HUDEP-2 (cell line): Measurements from ENCODE around the gene MBTPS1.

Experiments
- DNase-seq, 76 experiments: peaks; one replicate each; lab custom pipeline; 2025; ENCODE audit not compliant: unreplicated experiment in 76 of 76; lab: John Stamatoyannopoulos, UW

The MBTPS1 gene

DNA sequence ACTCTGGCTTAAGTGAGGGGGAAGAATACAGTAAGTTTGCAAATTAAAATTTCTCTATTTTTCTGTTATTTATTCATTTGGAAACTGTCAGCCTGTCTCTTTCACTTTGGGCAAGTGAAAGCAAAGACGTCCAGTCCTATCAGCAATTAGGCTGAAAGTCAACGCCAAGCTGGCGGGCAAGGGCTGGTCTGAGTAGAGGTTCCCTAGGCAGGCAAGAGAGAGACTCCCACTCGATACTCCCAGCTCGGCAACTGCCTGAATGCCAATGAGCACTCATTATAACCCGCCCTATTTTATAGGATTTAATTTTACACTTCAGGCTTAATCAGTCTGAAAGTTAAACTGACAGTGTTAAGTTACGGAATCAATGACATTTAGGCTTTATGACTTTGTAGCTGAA lies 59.8 kb downstream of the MBTPS1 start:
- no peak for DNase-seq

DNA sequence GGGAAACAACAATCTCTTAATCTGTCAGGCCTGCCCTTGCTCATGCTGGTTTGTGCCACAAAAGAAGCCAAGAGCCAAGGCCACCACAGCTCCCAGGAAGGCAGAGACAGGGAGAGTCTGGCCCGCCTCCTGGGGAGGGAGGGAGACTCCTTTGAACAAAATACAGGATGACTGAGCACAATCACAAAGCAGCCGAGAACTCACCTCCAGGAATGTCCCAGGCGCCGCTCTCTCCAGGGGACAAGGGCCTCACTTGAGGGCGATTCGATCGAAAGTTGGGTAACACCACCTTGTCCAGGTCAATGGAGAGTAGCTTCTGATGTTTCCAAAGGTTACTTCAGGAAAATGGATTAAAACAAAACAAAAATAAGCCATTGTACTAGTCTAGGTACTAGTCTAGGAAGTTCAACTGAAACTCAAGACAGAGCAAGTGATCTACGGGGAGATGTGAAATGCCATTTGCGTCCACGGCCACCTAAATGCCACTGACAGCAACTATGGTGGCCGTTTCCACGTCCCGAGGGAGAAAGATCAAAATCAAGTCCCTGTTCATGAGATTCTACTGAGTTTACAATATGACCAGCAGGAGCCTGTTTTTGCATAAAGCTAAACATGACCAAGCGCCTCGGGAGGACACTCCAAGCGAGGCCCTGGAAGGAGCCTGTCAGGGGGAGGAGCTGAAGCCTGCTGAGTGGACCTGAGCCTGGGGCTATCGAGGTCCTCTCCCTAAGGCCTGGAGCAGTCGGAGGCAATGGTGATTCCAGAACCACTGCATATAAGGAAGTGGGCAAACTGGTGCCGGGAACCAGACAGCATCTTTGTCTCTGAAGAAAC lies 60.7 kb downstream of the MBTPS1 start:
- no peak for DNase-seq

DNA sequence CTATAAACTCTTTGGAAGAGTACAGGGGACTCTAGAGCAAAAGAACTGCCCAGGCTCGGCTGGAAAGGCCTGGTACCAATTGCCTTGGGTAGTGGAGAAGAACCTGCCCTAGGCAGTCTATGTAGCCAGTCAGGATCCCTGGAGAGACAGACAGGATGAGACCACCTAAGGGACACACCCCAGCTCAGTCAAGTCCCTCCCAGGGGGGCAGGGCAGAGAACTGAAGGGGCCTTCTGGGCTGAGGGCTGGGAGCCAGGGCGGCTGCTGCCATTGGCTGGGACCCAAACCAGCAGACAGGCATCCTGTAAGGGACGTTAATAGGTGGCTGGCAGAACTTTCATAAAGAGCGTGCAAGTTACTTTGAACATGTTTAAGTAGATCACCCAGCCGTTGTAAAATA lies 61.4 kb downstream of the MBTPS1 start:
- DNase-seq, result no peak

DNA sequence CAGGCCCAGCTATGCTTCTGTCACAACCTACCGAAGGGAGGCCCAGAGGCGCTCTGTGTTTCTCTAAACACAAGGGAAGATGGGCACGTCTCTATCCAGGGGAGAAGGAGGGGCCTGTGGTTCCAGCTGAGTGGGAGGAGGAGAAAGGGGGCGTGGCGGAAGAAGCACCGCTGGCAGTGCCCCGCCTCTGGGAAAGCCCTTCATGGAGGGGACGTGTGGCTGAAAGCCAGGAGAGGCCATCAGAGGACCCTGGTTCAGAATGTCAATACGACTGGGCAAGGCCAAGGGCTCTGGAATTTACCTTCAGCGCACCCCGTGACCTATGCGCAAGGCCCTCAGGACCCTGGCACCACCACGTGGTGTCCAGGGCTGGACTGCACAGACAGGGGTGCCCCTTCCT lies 61.8 kb downstream of the MBTPS1 start:
- DNase-seq, result no peak

DNA sequence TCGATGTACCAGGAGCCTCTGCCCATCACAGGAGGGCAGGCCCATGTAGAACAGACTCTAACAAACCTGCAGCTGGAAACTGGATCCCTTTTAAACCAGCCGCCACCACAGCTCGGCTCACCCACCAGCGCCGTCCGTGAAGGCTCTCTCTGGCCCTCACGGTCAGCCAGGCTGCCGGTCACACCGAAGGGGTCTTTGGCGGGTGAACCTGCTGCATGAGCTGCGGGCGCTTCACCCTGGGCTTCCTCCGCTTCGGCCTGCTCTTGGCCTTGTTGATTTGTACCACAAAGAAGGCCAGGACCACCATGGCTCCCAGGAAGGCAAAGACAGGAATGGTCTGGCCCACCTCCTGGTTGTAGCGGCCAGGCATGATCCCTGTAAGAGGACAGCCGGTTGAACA lies 62.5 kb downstream of the MBTPS1 start:
- no peak for DNase-seq

DNA sequence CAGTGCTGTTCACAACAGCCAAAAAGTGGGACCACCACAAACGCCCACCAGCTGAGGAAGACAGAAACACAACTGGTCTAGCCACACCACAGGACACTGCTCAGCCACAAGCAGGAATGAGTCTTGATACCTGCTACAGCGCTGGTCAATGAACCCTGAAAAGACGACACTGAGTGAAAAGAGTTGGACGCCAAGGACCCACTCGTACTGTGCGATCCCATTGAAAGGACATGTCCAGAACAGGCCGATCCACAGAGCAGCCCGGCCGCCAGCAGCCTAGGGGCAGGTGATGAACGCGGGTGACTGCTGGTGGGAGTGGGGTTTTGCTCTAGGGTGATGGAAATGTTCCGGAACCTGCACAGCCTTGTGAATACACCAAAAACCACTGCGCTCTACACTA lies 63.5 kb downstream of the MBTPS1 start:
- DNase-seq, result no peak

DNA sequence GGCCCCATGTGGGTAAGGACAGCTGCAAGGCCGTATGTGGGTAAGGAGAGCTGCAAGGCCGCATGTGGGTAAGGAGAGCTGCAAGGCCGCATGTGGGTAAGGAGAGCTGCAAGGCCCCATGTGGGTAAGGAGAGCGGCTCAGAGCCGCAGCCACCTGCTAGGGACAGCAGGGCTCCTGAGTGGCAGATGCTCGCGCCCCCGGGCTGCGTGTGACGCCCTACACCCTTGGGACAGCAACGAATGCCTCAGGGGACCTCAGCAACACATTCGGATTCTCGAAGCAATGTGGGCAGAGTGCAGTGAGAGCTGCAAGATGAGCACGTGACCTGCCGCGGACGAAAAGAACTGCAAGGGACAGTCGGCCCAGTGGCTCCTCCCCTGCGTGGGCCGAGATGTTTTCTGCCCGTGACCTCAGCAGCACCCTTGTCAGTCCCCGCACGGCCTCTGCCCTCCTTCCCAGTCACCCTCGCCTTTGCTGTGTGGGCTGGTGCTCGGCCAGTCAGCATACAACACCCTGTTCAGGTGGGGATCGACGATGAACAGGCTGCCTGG lies 64.6 kb downstream of the MBTPS1 start:
- DNase-seq, result no peak

DNA sequence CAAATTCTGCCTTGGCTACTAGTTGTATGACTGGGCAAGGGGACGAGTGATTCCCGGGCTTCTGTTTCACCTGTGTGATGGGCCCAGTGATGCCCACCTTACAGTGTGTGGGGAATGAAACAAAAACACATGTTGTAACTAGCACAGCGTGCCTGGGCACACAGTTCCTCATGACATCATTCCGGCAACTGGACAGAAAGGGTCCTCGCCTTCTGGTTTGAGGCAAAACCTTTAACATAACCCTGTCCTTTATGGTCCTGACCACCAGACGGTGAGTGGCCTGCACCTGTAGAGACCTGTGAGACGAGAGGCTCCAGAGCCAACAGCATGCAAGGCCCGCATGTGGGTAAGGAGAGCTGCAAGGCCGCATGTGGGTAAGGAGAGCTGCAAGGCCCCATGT lies 66.4 kb downstream of the MBTPS1 start:
- no peak for DNase-seq

DNA sequence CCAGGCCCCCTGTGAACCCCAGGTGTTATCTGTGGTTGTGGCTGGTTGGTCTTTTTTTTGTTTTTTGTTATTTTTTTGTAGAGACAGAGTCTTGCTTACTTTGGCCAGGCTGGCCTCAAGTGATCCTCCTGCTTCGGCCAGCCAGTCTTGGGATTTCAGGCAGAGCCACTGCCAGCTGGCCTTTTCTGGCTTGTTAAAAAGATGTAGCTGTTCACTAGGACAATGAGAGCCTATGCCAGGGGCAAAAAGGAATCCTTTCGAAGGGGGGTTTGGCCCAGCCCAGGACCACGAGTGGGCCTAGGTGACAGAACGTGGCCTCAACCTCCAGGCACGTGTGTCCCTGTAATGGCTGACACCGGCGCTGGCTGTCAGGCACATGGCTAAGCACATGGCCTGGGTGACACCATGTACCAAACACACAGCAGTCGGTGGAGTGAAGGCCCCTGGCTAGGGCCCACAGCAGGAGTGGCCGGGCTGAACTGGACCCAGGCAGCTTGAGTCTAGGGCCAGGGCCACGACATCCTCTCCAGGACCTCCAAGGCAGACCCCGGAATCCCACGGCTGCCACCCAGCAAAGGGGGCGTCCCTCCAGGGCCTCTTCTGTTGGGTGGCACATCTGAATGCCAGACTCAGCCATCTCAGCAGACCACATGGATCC lies 67.2 kb downstream of the MBTPS1 start:
- DNase-seq, result no peak

DNA sequence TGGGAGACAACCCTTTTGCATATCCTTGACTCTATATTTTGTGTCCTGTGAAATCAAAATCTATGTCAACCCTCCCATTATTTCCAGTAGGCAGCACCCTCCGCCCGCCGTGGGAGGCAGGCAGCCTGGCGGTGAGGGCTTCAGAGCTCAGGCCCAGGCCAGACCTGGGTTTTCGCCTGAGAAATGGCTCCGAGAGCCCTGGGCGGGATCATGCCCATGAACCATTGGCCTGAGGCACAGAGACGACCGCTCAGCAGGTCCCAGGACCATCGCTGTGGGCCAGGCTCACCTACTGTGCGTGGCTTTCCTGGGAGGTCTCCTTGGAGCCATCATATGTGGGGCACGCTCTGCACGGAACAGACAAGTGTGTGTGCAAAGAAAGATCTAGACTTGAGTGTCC lies 67.9 kb downstream of the MBTPS1 start:
- DNase-seq, result no peak

DNA sequence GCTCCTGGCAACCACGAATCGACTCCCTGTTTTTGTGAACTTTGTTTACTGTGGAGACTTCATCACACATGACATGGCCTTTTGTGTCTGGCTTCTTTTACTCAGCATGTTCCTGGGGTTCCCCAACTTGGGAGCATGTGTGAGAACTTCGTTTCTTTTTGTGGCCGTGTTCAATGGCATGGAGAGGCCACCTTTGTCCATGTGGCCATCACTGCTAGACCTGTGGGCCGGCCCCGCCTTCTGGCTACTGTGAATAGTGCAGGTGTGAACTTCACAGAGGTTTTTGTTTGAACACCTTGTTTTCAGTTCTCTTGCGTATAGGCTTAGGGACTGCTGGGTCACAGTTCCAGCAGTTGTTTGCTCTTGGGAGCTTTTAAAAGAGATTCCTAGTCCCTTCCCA lies 68.5 kb downstream of the MBTPS1 start:
- DNase-seq, result no peak

DNA sequence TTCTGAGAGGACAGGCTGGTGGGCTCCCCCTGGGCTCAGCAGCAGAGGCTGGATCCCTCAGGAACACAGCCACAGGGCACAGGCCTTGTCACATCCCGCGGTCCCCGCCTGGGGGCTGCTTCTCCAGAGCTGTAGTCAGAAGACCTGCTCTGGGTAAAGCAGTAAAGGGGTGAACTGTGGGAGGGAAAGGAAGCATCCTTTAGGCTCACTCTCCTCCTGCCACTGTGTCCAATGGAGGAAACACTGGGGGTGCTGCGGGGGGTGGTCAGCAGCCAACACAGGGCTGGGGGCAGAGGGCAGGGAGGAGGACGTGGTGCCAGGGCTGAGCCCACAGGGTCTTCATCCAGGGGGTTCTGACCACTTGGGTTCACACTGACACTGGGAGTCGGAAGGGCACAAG lies 69.1 kb downstream of the MBTPS1 start:
- no peak for DNase-seq

DNA sequence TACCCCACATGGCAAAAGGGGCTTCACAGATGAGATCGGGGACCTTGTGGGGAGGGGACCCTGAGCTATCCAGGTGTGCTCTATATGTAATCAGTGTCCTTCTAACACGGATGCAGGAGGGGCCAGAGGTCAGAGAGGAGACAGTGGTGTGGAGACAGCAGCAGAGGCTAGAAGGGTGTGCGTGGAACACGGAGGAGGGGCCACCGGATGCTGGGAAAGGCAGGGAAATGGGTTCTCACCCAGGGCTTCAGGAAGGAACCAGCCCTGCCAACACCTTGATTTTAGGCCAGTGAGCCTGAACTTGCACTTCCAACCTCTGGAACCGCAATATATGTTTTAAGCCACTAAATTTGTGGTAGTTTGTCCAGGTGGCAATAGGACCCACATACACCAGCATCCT lies 69.5 kb downstream of the MBTPS1 start:
- no peak for DNase-seq

DNA sequence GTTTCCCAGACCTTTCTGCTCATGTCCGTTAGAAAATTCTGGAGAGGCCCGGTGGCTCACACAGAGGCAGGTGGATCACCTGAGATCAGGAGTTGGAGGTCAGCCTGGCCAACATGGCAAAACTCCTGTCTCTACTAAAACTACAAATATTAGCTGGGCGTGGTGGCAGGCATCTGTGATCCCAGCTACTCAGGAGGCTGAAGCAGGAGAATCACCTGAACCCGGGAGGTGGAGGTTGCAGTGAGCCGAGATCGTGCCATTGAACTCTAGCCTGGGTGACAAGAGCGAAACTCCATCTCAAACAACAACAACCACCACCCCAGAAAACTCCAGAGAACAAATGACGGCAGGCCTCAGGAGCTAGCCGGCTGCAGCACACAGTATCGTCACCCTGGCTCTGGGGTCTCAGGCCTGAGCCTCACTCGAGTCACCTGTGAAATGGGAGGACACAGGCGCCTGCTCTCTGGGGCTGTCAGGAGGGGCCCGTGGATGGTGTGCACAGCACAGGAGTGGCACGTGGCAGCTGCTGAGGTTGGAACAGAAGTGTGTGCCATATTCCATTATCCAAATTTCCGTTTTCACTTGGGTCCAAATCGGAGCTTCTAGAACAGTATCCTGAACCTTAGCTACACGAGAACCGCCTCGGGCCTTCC lies 70.8 kb downstream of the MBTPS1 start:
- no peak for DNase-seq

DNA sequence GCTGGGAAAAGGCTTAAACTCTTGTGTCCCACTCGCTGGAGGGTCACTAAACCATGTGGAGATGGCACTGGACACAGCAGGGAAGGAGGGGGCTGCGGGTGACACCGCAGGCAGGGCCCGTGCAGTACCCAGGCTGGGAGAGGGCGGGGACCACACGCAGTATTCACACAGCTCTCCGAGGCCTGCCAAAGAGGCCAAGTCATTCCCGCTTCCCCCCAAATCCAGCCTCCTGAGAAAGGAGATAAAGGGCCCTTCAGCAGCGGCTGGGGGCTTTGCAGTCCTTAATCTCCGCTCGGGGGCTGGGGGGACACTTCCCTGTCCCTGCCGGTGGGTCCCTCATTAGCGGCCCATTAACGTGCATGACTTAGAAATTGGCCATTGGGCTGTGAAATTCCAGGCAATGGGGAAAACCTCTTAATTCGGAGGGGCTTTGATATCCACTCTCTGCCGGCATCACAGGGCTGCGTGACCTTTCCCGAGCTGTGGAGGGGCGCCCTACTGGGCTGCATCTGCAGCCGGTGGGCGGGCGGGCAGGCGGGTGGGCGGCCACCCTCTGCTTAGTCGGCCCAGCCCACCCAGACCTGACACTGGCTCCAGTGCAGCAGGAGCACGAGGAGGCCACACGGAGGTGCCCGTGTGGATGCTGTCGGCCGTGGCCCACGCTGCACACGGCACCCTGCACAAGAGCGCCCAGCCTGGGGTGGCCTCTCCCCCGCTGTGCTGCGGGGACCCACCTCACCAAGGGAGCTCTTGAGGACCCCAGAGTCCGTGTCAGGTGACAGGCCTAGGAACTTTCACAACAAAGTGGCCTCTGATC lies 71.5 kb downstream of the MBTPS1 start:
- DNase-seq, result no peak

DNA sequence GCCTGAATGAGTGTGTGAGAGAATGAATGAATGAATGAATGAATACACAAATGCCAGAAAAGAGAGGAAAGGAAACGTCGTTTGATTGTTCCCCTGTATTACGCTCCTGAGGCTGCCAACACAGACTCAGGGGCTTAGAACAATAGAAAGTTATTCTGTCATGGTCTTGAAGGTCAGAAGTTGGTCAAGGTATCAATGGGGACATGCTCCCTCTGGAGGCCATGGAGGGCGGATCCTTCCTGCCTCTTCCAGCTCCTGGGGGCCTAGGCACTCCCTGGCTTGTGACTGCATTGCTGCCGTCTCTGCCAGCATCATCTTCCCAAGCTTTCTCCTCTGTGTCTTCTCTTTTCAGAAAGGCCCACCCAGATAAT lies 72.6 kb downstream of the MBTPS1 start:
- peak in 7 of 76 experiments; percentile 1 to 25 (median 8) for DNase-seq

DNA sequence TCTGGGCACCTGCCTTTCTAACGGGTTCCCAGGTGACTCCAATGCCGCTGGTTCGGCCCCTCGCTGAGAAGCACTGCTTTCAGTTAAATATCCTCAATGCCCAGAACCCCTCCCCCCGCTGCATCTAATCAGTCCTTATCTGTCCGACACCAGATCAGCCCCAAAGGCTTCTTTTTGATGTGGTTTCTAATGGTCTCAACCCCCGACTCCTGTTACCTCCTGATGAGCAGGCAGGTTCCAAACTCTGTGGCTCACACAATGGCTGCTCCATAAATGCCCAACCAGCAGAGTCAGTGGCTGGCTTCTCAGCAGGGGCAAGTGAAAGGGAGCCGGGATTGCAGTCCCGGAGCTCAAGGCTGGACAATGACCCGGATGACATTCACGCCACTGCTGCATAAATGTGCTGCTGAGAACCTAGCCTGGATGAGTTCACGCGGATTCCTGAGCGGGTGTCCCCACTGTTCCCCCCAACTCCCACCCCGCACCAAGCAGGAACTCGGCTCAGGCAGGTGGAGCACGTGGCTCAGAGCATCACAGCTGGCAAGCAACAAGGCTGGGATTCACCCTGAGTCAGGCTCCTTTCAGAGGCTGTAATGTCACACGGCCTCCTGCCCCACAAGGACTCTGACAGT lies 73.1 kb downstream of the MBTPS1 start:
- peak in 50 of 76 experiments; percentile 6 to 76 (median 34) for DNase-seq

DNA sequence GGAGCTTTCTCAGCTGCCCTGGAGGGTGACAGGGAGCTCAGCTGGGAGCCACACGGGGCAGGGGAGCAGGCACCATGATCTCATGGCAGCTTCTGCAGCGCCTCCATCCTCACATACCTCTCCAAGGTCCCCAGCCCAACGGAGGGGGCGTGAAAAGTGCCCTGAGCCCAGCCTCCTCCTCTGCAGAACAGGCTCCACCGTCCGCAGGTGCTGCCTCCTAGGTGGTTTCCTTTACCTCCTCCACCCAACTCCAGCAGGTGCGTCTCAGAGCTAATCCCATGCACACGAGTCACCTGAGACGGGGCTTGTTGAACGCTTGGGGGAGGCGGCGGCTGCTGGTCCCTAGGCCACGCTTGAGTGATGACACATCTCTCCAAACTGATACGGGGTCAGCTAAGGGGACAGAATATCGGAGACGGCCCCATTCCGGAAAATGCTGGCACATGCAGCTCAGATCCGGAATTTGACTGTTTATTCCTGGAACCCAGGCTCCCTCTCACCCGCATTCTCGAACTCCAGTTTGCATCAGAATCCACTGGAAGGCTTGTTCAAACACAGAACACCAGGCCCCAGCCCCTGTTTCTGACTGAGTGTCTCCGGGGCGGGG lies 73.8 kb downstream of the MBTPS1 start:
- peak in 1 of 76 experiments; percentile 43 for DNase-seq

DNA sequence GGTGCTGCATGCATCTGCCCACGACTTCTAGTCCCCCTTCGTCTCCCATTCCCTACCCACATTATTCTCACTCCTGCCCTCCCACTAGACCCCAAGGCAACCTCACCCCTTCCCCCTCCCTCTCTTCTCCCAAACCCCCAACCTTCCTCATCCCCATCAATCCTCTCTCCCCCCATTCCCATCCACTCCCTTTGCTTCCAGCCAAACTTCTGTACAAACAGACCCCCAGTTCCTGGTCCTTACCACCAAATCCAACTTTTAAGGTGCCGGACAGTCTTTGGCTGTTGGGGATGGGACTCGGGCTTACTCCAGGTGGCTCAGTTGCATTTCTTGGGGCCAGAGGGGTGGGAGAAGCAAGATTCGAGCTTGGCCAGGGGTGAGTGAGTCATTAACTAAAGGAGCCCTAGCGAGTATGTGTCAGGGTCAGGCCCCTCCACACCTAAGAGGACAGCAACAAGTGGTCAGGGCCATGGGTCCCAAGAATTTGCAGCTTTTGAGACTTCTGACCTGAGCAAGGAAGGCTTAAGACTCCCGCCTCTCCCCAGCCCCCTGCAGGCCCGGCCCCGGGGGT lies 74.3 kb downstream of the MBTPS1 start, which contains the start of gene SLC38A8:
TSS of gene SLC38A8 (minus strand) at position 488 of the 571 bp plus-strand sequence. CDS start 638 bp downstream, outside the sequence.
- no peak for DNase-seq
